ENCODE measurements around the gene DDX24. TPM values are rescaled to one million over a fixed set of nuclear protein-coding genes. Genes with fewer than 3 reads are reported as not detected.

Gene DDX24
- total and polyA plus RNA-seq, 2 donors (not counting 1 experiment from before 2014, with no cell fraction given) = 143 to 192 TPM

- H3K79me2 ChIP-seq (ENCODE audit: control insufficient read depth, insufficient read depth, low read length) = no peaks in the 10 kb centered on the region
- no peaks in the 10 kb centered on the region for H4K20me1 ChIP-seq (ENCODE audit: control insufficient read depth, extremely low read depth, insufficient read depth, low read length)
- H3K4me3 ChIP-seq (replicated peaks in 1 of 4; ENCODE audit: control extremely low read depth in 1 of 4, insufficient read depth in 1 of 4, low read depth in 3 of 4, low read length in 4 of 4) = no peak overlapping the region
- H3K27me3 ChIP-seq (ENCODE audit: control insufficient read depth, insufficient read depth, low read length) = no peaks in the 10 kb centered on the region
- DNase-seq (ENCODE audit: low read depth in 2 of 2) = no peak
- H3K9me3 ChIP-seq (ENCODE audit: control insufficient read depth, insufficient read depth, low read depth, low read length) = no peaks in the 10 kb centered on the region
- no peak overlapping the region for H3K27ac ChIP-seq (ENCODE audit: insufficient read depth, low read length)
- H3K9ac ChIP-seq (ENCODE audit: insufficient read depth, low read length) = no peak overlapping the region
- TF ChIP-seq CTCF (conservative IDR thresholded peaks at IDR 0.05 in 1 of 2, IDR thresholded peaks at IDR 0.05 in 1 of 2; ENCODE audit: low read depth in 1 of 2, low read length in 2 of 2) (no peak), EZH2 (IDR thresholded peaks at IDR 0.05; ENCODE audit: low read length, missing control alignments) (no peak)
- H3K4me2 ChIP-seq (ENCODE audit: extremely low read depth, insufficient read depth, low read length) = no peak overlapping the region
- no peak overlapping the region for H2AFZ ChIP-seq (ENCODE audit: low read length)
- H3K36me3 ChIP-seq (ENCODE audit: control insufficient read depth, insufficient read depth, low read length) = peaks cover 17% of the 10 kb centered on the region
- peaks cover 25% of the 10 kb centered on the region for H3K4me1 ChIP-seq (ENCODE audit: control insufficient read depth, extremely low read depth, insufficient read depth, low read length)
Observed at GRCh38 chr14:94044476-94045091, 36.4 kb downstream of the DDX24 start.

GRCh38 chr14:94043756-94044475, 37.1 kb downstream of the DDX24 start:
- Histone ChIP-seq H3K79me2 (ENCODE audit: control insufficient read depth, insufficient read depth, low read length) (no peaks in the 10 kb centered on the region), H3K9me3 (ENCODE audit: control insufficient read depth, insufficient read depth, low read depth, low read length) (no peaks in the 10 kb centered on the region), H3K36me3 (ENCODE audit: control insufficient read depth, insufficient read depth, low read length) (peaks cover 16% of the 10 kb centered on the region), H4K20me1 (ENCODE audit: control insufficient read depth, extremely low read depth, insufficient read depth, low read length) (no peaks in the 10 kb centered on the region), H3K4me3 (replicated peaks in 1 of 4; ENCODE audit: control extremely low read depth in 1 of 4, insufficient read depth in 1 of 4, low read depth in 3 of 4, low read length in 4 of 4) (no peak overlapping the region), H3K27ac (ENCODE audit: insufficient read depth, low read length) (no peak overlapping the region), H3K4me2 (ENCODE audit: extremely low read depth, insufficient read depth, low read length) (no peak overlapping the region), H2AFZ (ENCODE audit: low read length) (no peak overlapping the region), H3K27me3 (ENCODE audit: control insufficient read depth, insufficient read depth, low read length) (no peaks in the 10 kb centered on the region), H3K4me1 (ENCODE audit: control insufficient read depth, extremely low read depth, insufficient read depth, low read length) (peaks cover 25% of the 10 kb centered on the region), H3K9ac (ENCODE audit: insufficient read depth, low read length) (no peak overlapping the region)
- TF ChIP-seq CTCF (conservative IDR thresholded peaks at IDR 0.05 in 1 of 2, IDR thresholded peaks at IDR 0.05 in 1 of 2; ENCODE audit: low read depth in 1 of 2, low read length in 2 of 2) (no peak), EZH2 (IDR thresholded peaks at IDR 0.05; ENCODE audit: low read length, missing control alignments) (no peak)
- DNase-seq (ENCODE audit: low read depth in 2 of 2) = no peak

GRCh38 chr14:94043111-94043755, 37.8 kb downstream of the DDX24 start:
- DNase-seq (ENCODE audit: low read depth in 2 of 2) = peak; percentile 28 to 58

More at GRCh38 chr14:94043111-94043755, 37.8 kb downstream of the DDX24 start:
- H3K79me2 ChIP-seq (ENCODE audit: control insufficient read depth, insufficient read depth, low read length) = no peaks in the 10 kb centered on the region
- peaks cover 13% of the 10 kb centered on the region for H3K36me3 ChIP-seq (ENCODE audit: control insufficient read depth, insufficient read depth, low read length)
- peak overlapping the region; percentile 10 for H3K27ac ChIP-seq (ENCODE audit: insufficient read depth, low read length)
- peaks cover 25% of the 10 kb centered on the region for H3K4me1 ChIP-seq (ENCODE audit: control insufficient read depth, extremely low read depth, insufficient read depth, low read length)
- H4K20me1 ChIP-seq (ENCODE audit: control insufficient read depth, extremely low read depth, insufficient read depth, low read length) = no peaks in the 10 kb centered on the region
- no peak overlapping the region for H3K4me3 ChIP-seq (replicated peaks in 1 of 4; ENCODE audit: control extremely low read depth in 1 of 4, insufficient read depth in 1 of 4, low read depth in 3 of 4, low read length in 4 of 4)
- H2AFZ ChIP-seq (ENCODE audit: low read length) = no peak overlapping the region
- no peak for TF ChIP-seq CTCF (conservative IDR thresholded peaks at IDR 0.05 in 1 of 2, IDR thresholded peaks at IDR 0.05 in 1 of 2; ENCODE audit: low read depth in 1 of 2, low read length in 2 of 2)
- TF ChIP-seq EZH2 (IDR thresholded peaks at IDR 0.05; ENCODE audit: low read length, missing control alignments) = no peak
- no peak overlapping the region for H3K9ac ChIP-seq (ENCODE audit: insufficient read depth, low read length)
- H3K27me3 ChIP-seq (ENCODE audit: control insufficient read depth, insufficient read depth, low read length) = no peaks in the 10 kb centered on the region
- H3K4me2 ChIP-seq (ENCODE audit: extremely low read depth, insufficient read depth, low read length) = no peak overlapping the region
- no peaks in the 10 kb centered on the region for H3K9me3 ChIP-seq (ENCODE audit: control insufficient read depth, insufficient read depth, low read depth, low read length)

All from fibroblast of lung (primary cell).